ENCODE measurements around the gene RASAL1.

RASAL1 gene

DNA sequence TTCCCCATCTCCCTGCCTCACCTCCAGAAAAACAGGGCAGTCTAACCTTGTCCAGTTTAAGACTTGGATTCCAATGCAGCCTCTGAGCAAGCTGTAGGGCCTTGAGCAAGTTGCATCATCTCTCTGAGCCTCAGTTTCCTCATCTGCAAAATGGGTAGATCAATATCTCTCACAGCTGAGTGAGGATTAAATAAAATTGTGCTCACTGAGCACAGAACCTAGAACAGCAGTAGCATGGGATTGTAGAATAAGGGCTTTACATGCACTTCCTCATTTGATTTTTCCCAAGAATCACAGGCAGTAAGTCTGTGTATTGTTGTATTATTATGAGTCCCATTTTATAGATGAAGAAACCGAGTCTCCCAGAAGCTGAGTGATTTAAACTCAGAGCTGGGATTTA lies 77.0 kb downstream of the RASAL1 start:
- H3K27me3 ChIP-seq (replicated peaks): peaks cover 64% of the 10 kb centered on the region
- TF ChIP-seq, protein P1, sequence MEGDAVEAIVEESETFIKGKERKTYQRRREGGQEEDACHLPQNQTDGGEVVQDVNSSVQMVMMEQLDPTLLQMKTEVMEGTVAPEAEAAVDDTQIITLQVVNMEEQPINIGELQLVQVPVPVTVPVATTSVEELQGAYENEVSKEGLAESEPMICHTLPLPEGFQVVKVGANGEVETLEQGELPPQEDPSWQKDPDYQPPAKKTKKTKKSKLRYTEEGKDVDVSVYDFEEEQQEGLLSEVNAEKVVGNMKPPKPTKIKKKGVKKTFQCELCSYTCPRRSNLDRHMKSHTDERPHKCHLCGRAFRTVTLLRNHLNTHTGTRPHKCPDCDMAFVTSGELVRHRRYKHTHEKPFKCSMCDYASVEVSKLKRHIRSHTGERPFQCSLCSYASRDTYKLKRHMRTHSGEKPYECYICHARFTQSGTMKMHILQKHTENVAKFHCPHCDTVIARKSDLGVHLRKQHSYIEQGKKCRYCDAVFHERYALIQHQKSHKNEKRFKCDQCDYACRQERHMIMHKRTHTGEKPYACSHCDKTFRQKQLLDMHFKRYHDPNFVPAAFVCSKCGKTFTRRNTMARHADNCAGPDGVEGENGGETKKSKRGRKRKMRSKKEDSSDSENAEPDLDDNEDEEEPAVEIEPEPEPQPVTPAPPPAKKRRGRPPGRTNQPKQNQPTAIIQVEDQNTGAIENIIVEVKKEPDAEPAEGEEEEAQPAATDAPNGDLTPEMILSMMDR (IDR thresholded peaks at IDR 0.05; ENCODE audit: low read depth, low read length, missing control alignments): no peak
- H3K36me3 ChIP-seq (replicated peaks): no peaks in the 10 kb centered on the region
- H3K4me3 ChIP-seq (ENCODE audit: low read depth, low read length): no peak overlapping the region
- H3K27ac ChIP-seq: no peak overlapping the region
- in situ Hi-C loops (cut with HindIII; ENCODE audit: low pct_ligation_motif_present, low sequenced_read_pairs): no loop called here
- no peak for DNase-seq

DNA sequence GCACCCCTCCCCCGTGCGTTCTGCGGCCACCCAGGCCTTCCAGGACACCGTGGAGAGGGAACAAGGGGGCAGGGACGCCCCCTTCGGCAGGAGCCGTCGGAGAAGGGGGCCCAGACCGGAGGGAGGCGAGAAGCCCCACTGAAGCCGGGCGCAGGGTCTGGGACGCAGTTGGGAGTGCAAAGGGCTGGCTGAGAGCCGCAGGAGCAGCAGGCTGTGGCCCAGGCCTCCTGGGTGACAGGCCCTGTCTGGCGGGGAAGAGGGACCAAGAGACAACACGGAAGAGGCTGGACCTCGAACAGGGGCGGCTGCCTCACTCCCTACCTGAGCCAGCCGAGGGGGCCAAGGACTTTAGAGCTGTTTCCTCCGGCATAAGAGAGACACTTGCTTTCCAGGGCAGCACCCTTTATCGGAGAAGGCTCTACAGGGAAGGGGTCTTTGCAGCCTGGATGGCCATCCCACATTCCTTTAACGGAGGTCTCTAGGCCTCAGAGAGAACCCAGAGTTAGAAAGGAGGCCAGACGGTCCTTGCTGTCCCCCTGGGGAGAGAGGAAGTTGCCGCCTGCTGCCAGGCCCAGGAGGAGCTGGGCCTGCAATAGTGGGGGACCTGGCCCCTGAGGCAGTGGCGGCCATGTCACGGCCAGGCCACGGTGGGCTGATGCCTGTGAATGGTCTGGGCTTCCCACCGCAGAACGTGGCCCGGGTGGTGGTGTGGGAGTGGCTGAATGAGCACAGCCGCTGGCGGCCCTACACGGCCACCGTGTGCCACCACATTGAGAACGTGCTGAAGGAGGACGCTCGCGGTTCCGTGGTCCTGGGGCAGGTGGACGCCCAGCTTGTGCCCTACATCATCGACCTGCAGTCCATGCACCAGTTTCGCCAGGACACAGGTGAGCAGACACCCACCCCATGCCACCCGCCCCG lies 77.7 kb downstream of the RASAL1 start:
- Histone ChIP-seq H3K36me3 (replicated peaks) (no peaks in the 10 kb centered on the region), H3K27ac (no peak overlapping the region), H3K4me3 (ENCODE audit: low read depth, low read length) (no peak overlapping the region), H3K27me3 (replicated peaks) (peaks cover 56% of the 10 kb centered on the region)
- in situ Hi-C loops (cut with HindIII; ENCODE audit: low pct_ligation_motif_present, low sequenced_read_pairs): no loop called here
- DNase-seq: no peak
- TF ChIP-seq, protein P1 (IDR thresholded peaks at IDR 0.05; ENCODE audit: low read depth, low read length, missing control alignments): no peak

- Histone ChIP-seq H3K36me3 (replicated peaks) (no peaks in the 10 kb centered on the region), H3K27ac (no peak within 1 kb of the TSS), H3K27me3 (replicated peaks) (peaks cover 54% of the 10 kb centered on the region), H3K4me3 (ENCODE audit: low read depth, low read length) (peak within 1 kb of the TSS; percentile 15)
- no peak for DNase-seq
- TF ChIP-seq, protein P1 (IDR thresholded peaks at IDR 0.05; ENCODE audit: low read depth, low read length, missing control alignments): no peak
- in situ Hi-C loops (cut with HindIII; ENCODE audit: low pct_ligation_motif_present, low sequenced_read_pairs): no loop called here
Observed at GRCh38 chr12:113056631-113057488, 78.7 kb downstream of the RASAL1 start, which contains the start of gene DTX1. Gene DTX1 (plus strand): TSS chr12:113056730. CDS start chr12:113058193, 1,463 bp downstream.

GRCh38 chr12:113056381-113056630 lies 79.3 kb downstream of the RASAL1 start:
- Histone ChIP-seq H3K27me3 (replicated peaks) (peaks cover 50% of the 10 kb centered on the region), H3K27ac (no peak overlapping the region), H3K4me3 (ENCODE audit: low read depth, low read length) (peak overlapping the region; percentile 9), H3K36me3 (replicated peaks) (no peaks in the 10 kb centered on the region)
- DNase-seq: no peak
- TF ChIP-seq, protein P1 (IDR thresholded peaks at IDR 0.05; ENCODE audit: low read depth, low read length, missing control alignments): no peak
- in situ Hi-C loops (cut with HindIII; ENCODE audit: low pct_ligation_motif_present, low sequenced_read_pairs): no loop called here

GRCh38 chr12:113055594-113056380 lies 79.8 kb downstream of the RASAL1 start:
- Histone ChIP-seq H3K27me3 (replicated peaks) (peaks cover 45% of the 10 kb centered on the region), H3K27ac (no peak overlapping the region), H3K36me3 (replicated peaks) (no peaks in the 10 kb centered on the region), H3K4me3 (ENCODE audit: low read depth, low read length) (no peak overlapping the region)
- TF ChIP-seq, protein P1 (IDR thresholded peaks at IDR 0.05; ENCODE audit: low read depth, low read length, missing control alignments): no peak
- DNase-seq: no peak
- in situ Hi-C loops (cut with HindIII; ENCODE audit: low pct_ligation_motif_present, low sequenced_read_pairs): no loop called here
